Esophagus squamous epithelium (tissue), 4 donors: Measurements from ENCODE around the gene LARP4.

Experiments used
- POLR2A ChIP-seq, 4 donors: fragments of 450-650 bp; IDR thresholded peaks; one replicate each; pipeline ENCODE4 v1.6.1; 2017; ENCODE audit warnings: antibody characterized with exemption in 4 of 4, mild to moderate bottlenecking in 4 of 4, moderate library complexity in 3 of 4
- TF ChIP-seq, protein P1 (sequence below), 6 experiments: fragments of 450-650 bp in 4 of 6; fragments of 200-600 bp in 2 of 6; sonication (generic) in 2 of 6; IDR thresholded peaks; one replicate each; pipeline ENCODE4 v1.5.1; 2016 to 2019; ENCODE audit warnings: antibody characterized with exemption in 6 of 6, mild to moderate bottlenecking in 4 of 6, moderate library complexity in 4 of 6

GRCh38 chr12:50452795-50453194 lies 52.1 kb downstream of the LARP4 start:
- TF ChIP-seq POLR2A (IDR thresholded peaks at IDR 0.05), result no peak
- TF ChIP-seq, protein P1, sequence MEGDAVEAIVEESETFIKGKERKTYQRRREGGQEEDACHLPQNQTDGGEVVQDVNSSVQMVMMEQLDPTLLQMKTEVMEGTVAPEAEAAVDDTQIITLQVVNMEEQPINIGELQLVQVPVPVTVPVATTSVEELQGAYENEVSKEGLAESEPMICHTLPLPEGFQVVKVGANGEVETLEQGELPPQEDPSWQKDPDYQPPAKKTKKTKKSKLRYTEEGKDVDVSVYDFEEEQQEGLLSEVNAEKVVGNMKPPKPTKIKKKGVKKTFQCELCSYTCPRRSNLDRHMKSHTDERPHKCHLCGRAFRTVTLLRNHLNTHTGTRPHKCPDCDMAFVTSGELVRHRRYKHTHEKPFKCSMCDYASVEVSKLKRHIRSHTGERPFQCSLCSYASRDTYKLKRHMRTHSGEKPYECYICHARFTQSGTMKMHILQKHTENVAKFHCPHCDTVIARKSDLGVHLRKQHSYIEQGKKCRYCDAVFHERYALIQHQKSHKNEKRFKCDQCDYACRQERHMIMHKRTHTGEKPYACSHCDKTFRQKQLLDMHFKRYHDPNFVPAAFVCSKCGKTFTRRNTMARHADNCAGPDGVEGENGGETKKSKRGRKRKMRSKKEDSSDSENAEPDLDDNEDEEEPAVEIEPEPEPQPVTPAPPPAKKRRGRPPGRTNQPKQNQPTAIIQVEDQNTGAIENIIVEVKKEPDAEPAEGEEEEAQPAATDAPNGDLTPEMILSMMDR (IDR thresholded peaks at IDR 0.05), result no peak
